ENCODE measurements around the gene THSD7B. TPM values are rescaled to one million over a fixed set of nuclear protein-coding genes. Genes with fewer than 3 reads are reported as not detected.
"Not testable (repeated sequence)": the region's sequence is repeated elsewhere in the genome, so short reads cannot be mapped to it uniquely, and the experiment has no call there.

THSD7B gene
- polyA plus RNA-seq, 1 experiment, result not detected

DNA sequence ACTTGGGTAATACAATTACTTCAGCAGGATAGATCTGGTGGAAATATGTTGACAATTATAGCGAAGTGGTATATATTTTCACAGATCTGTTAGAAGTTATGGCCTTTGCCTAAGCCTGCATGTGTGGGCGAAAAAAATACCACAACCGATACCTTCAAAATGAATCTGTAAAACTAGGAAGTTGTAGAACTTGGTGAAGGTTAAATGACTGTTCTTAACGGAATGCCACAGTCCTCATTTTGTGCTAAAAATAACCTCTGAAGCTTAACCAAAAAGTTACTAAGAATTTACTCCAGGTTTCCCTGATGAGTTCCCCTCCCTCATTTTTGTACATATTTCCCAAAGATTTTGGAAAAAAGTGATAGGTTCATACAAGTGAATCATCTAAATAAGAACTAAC, 550.7 kb downstream of the THSD7B start:
- no peak for DNase-seq (ENCODE audit: low read depth, low spot score)

DNA sequence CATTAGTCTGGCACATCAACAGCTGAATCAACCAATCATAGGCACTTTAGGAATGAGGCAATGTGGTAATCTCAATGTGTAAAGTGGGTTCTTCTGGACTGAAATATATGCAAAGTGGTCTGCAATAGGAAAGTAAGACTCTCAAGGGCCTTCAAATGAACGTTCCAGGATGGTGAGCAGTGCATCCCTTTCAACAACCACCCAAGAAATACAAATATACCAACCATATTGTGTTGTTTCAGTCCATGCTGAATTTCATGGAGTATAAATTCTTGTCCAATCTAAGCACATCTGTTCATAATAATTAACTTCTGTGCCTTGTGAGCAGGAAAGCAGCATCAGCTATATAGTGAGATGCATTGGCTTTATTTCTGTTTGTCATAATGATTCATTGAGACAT, 556.2 kb downstream of the THSD7B start:
- Histone ChIP-seq H3K27ac (ENCODE audit: low read depth, low read length) (no peak overlapping the region), H3K9me3 (ENCODE audit: control insufficient read depth, insufficient read depth, low read length) (peaks cover 11% of the 10 kb centered on the region), H3K27me3 (ENCODE audit: control insufficient read depth, insufficient read depth, low read length) (no peaks in the 10 kb centered on the region), H3K4me3 (ENCODE audit: low read depth, low read length) (no peak overlapping the region)
- DNase-seq (ENCODE audit: low read depth, low spot score), result no peak
- ChIA-PET CTCF (no interaction called here), POLR2A (no interaction called here)
- TF ChIP-seq, protein P1, sequence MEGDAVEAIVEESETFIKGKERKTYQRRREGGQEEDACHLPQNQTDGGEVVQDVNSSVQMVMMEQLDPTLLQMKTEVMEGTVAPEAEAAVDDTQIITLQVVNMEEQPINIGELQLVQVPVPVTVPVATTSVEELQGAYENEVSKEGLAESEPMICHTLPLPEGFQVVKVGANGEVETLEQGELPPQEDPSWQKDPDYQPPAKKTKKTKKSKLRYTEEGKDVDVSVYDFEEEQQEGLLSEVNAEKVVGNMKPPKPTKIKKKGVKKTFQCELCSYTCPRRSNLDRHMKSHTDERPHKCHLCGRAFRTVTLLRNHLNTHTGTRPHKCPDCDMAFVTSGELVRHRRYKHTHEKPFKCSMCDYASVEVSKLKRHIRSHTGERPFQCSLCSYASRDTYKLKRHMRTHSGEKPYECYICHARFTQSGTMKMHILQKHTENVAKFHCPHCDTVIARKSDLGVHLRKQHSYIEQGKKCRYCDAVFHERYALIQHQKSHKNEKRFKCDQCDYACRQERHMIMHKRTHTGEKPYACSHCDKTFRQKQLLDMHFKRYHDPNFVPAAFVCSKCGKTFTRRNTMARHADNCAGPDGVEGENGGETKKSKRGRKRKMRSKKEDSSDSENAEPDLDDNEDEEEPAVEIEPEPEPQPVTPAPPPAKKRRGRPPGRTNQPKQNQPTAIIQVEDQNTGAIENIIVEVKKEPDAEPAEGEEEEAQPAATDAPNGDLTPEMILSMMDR (IDR thresholded peaks at IDR 0.05; ENCODE audit: low read depth, low read length), result no peak

More for the DNA sequence above, 550.7 kb downstream of the THSD7B start:
- CTCF ChIA-PET, result no interaction called here
- no peak overlapping the region for H3K4me3 ChIP-seq (ENCODE audit: low read depth, low read length)
- H3K27ac ChIP-seq (ENCODE audit: low read depth, low read length), result no peak overlapping the region
- peaks cover 10% of the 10 kb centered on the region for H3K9me3 ChIP-seq (ENCODE audit: control insufficient read depth, insufficient read depth, low read length)
- TF ChIP-seq, protein P1 (IDR thresholded peaks at IDR 0.05; ENCODE audit: low read depth, low read length), result no peak
- POLR2A ChIA-PET, result no interaction called here
- no peaks in the 10 kb centered on the region for H3K27me3 ChIP-seq (ENCODE audit: control insufficient read depth, insufficient read depth, low read length)

DNA sequence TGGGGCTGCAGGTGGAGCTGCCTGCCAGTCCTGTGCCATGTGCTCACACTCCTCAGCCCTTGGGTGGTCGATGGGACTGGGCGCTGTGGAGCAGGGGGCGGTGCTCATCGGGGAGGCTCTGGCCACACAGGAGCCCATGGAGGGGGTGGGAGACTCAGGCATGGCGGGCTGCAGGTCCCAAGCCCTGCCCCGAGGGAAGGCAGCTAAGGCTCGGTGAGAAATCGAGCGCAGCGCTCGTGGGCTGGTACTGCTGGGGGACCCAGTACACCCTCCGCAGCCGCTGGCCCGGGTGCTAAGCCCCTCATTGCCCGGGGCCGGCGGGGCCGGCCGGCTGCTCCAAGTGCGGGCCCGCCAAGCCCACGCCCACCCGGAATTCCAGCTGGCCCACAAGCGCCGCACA, 566.2 kb downstream of the THSD7B start:
- H3K4me3 ChIP-seq (ENCODE audit: low read depth, low read length); CTCF ChIA-PET; POLR2A ChIA-PET; H3K27me3 ChIP-seq (ENCODE audit: control insufficient read depth, insufficient read depth, low read length); DNase-seq (ENCODE audit: low read depth, low spot score); H3K27ac ChIP-seq (ENCODE audit: low read depth, low read length): not testable (repeated sequence)
- peaks cover 15% of the 10 kb centered on the region for H3K9me3 ChIP-seq (ENCODE audit: control insufficient read depth, insufficient read depth, low read length)

DNA sequence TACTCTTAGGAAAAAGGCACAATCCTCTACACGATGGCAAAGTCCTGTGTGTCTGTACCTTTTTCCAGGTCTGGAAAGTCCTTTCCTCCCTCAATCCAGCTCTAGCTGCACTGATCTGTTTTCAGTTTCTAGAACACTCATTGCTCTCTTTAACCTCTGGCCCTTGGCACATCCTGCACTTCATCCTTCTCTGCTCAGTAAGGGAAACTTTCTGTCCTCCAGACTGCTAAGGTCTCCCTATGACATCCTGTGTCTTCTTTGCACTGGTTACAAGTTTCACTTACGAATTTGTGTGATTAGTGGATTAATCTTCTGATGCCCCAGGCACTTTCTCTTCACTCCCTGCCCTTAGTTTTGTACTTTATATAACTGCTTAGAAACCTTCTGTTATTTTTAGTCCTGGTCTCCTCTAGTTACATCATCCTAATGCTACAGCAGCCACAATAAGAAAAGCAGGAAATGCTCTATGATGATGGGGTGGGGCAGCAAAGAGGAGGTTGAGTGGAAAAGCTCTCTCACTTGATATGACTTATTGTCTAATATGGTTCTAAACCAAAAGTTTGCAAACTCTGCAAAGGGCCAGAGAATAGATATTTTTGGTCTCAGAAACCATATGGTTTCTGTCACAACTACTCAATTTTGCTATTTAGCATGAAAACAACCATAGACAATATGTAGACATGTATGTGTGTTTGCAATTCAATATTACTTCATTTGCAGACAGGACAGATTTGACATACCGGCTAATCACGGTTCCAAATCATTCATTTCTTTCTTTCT, 568.2 kb downstream of the THSD7B start:
- Histone ChIP-seq H3K27me3 (ENCODE audit: control insufficient read depth, insufficient read depth, low read length) (no peaks in the 10 kb centered on the region), H3K4me3 (ENCODE audit: low read depth, low read length) (no peak overlapping the region), H3K9me3 (ENCODE audit: control insufficient read depth, insufficient read depth, low read length) (peaks cover 15% of the 10 kb centered on the region), H3K27ac (ENCODE audit: low read depth, low read length) (no peak overlapping the region)
- ChIA-PET POLR2A (no interaction called here), CTCF (no interaction called here)
- TF ChIP-seq, protein P1 (IDR thresholded peaks at IDR 0.05; ENCODE audit: low read depth, low read length), result no peak
- DNase-seq (ENCODE audit: low read depth, low spot score), result no peak

DNA sequence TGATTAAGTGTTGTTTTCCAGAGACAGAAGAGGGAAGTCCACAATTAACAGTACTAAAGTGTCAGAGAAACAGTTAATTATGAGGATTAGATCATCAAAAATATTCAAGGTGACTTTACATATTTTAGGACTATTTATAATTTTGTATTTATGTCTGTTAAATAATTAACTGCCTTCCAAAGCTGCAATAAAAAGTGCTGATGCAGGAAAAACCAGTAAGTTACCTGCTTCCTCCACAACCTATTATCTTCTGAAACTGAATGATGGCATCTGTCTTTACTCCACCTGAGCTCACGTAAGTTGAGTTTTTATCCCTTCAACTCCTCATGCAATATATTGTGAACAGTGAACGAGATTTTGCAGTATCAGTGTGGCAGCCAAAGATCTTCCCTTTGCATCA, 570.7 kb downstream of the THSD7B start:
- H3K9me3 ChIP-seq (ENCODE audit: control insufficient read depth, insufficient read depth, low read length), result peaks cover 8% of the 10 kb centered on the region
- H3K4me3 ChIP-seq (ENCODE audit: low read depth, low read length), result no peak overlapping the region
- ChIA-PET POLR2A (no interaction called here), CTCF (no interaction called here)
- no peak for DNase-seq (ENCODE audit: low read depth, low spot score)
- no peaks in the 10 kb centered on the region for H3K27me3 ChIP-seq (ENCODE audit: control insufficient read depth, insufficient read depth, low read length)
- no peak overlapping the region for H3K27ac ChIP-seq (ENCODE audit: low read depth, low read length)
- TF ChIP-seq, protein P1 (IDR thresholded peaks at IDR 0.05; ENCODE audit: low read depth, low read length), result no peak

All from AG04450 (cell line).